HUES6 (cell line): ENCODE results near the gene IGF1R.

ENCODE experiments used
- H3K27ac ChIP-seq: 2 replicates; pipeline ENCODE4 v1.7.0; 2013; ENCODE audit warnings: low read depth, mild to moderate bottlenecking, low read length, inconsistent platforms
- H3K27me3 ChIP-seq: 2 replicates; pipeline ENCODE4 v1.6.1; 2013; ENCODE audit warnings: low read length; ENCODE audit not compliant: control insufficient read depth, insufficient read depth
- H3K36me3 ChIP-seq: 2 replicates; pipeline ENCODE4 v1.6.1; 2013; ENCODE audit warnings: low read length; ENCODE audit not compliant: control insufficient read depth, insufficient read depth
- H3K4me1 ChIP-seq: 2 replicates; pipeline ENCODE4 v1.6.1; 2013; ENCODE audit warnings: low read length; ENCODE audit not compliant: control insufficient read depth, insufficient read depth
- H3K4me3 ChIP-seq: 2 replicates; pipeline ENCODE4 v1.5.1; 2013; ENCODE audit warnings: low read depth, low read length
- H3K9ac ChIP-seq: one replicate; pipeline ENCODE4 v1.6.1; 2013; ENCODE audit warnings: mild to moderate bottlenecking, low read length
- H3K9me3 ChIP-seq: 2 replicates; pipeline ENCODE4 v1.6.1; 2013; ENCODE audit warnings: low read depth, low read length; ENCODE audit not compliant: control insufficient read depth, insufficient read depth

Gene IGF1R

GRCh38 chr15:98676586-98677270 lies 28.4 kb downstream of the IGF1R start:
- H3K36me3 ChIP-seq, result no peaks in the 10 kb centered on the region
- no peaks in the 10 kb centered on the region for H3K9me3 ChIP-seq
- no peaks in the 10 kb centered on the region for H3K27me3 ChIP-seq
- no peak overlapping the region for H3K27ac ChIP-seq
- H3K9ac ChIP-seq, result no peak overlapping the region
- H3K4me1 ChIP-seq, result peaks cover 45% of the 10 kb centered on the region
- H3K4me3 ChIP-seq, result no peak overlapping the region

DNA sequence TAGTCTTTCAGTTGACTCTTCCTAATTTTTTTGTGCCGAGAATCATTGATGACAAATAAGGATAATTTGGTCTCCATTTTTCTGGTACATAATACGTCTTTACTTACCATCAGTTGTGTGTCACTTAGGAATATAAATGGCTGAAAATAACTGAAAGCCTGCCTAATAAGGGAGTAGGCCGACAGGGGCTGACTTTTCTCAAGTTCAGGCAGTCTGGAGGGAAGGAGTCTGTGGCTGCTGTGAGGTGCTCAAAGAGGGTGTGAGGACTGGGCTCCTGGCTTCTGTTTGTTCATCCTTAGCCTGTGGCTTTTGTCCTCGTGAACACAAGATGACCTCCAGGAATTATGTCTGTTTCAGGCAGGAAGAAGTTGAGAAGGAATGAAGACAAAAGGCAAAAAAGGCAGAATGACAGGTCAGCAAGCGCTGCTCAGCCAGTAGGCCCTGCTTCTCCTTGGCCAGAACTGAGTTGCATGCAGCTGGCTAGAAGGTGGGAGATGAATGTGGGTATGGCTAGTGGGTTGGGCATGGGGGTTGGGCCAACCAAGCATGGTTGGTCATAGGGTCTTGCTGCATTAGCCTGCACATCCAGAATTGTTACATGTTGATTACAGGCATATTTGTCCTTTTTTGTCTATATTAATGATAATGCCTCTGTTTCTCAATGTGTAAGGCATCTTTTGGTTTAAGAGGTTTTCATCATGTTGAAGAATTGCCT lies 29.2 kb downstream of the IGF1R start:
- Histone ChIP-seq H3K9ac (no peak overlapping the region), H3K9me3 (no peaks in the 10 kb centered on the region), H3K4me3 (no peak overlapping the region), H3K4me1 (peaks cover 47% of the 10 kb centered on the region), H3K27ac (no peak overlapping the region), H3K36me3 (no peaks in the 10 kb centered on the region), H3K27me3 (no peaks in the 10 kb centered on the region)

GRCh38 chr15:98678484-98678883 lies 30.1 kb downstream of the IGF1R start:
- no peaks in the 10 kb centered on the region for H3K27me3 ChIP-seq
- H3K4me3 ChIP-seq, result no peak overlapping the region
- H3K4me1 ChIP-seq, result peaks cover 48% of the 10 kb centered on the region
- no peaks in the 10 kb centered on the region for H3K9me3 ChIP-seq
- no peak overlapping the region for H3K9ac ChIP-seq
- no peak overlapping the region for H3K27ac ChIP-seq
- H3K36me3 ChIP-seq, result no peaks in the 10 kb centered on the region

DNA sequence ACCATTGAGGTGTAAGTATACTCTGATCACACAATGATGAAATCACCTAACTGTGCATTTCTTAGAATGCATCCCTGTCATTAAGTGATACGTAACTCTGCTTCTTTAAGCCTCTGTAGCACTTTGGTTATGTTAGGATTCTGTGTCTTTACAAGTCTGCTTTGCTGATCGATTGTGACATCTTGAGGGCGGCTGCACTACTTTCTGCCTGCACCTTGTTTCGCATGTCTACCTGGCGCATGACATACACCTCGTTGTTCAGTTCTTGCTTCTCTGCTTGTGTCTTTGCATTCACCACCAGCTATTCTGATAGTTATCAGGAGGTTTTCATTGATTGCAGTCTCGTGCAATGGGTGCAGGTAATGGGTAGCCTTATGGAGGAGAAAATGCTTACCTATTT lies 32.7 kb downstream of the IGF1R start:
- Histone ChIP-seq H3K9me3 (no peaks in the 10 kb centered on the region), H3K36me3 (no peaks in the 10 kb centered on the region), H3K4me3 (no peak overlapping the region), H3K9ac (no peak overlapping the region), H3K27me3 (no peaks in the 10 kb centered on the region), H3K27ac (no peak overlapping the region), H3K4me1 (peaks cover 57% of the 10 kb centered on the region)

GRCh38 chr15:98682992-98683701 lies 34.8 kb downstream of the IGF1R start:
- H3K9ac ChIP-seq, result no peak overlapping the region
- no peak overlapping the region for H3K4me3 ChIP-seq
- H3K36me3 ChIP-seq, result no peaks in the 10 kb centered on the region
- H3K4me1 ChIP-seq, result peaks cover 67% of the 10 kb centered on the region
- no peaks in the 10 kb centered on the region for H3K27me3 ChIP-seq
- no peak overlapping the region for H3K27ac ChIP-seq
- no peaks in the 10 kb centered on the region for H3K9me3 ChIP-seq

GRCh38 chr15:98683831-98684230 lies 35.5 kb downstream of the IGF1R start:
- no peak overlapping the region for H3K27ac ChIP-seq
- H3K9ac ChIP-seq, result no peak overlapping the region
- no peaks in the 10 kb centered on the region for H3K36me3 ChIP-seq
- H3K27me3 ChIP-seq, result no peaks in the 10 kb centered on the region
- no peak overlapping the region for H3K4me3 ChIP-seq
- peaks cover 72% of the 10 kb centered on the region for H3K4me1 ChIP-seq
- H3K9me3 ChIP-seq, result no peaks in the 10 kb centered on the region

- Histone ChIP-seq H3K4me1 (peaks cover 71% of the 10 kb centered on the region), H3K4me3 (no peak overlapping the region), H3K36me3 (no peaks in the 10 kb centered on the region), H3K27ac (no peak overlapping the region), H3K9me3 (no peaks in the 10 kb centered on the region), H3K27me3 (no peaks in the 10 kb centered on the region), H3K9ac (no peak overlapping the region)
These were observed 36.1 kb downstream of the IGF1R start for GRCh38 chr15:98684436-98684835.

DNA sequence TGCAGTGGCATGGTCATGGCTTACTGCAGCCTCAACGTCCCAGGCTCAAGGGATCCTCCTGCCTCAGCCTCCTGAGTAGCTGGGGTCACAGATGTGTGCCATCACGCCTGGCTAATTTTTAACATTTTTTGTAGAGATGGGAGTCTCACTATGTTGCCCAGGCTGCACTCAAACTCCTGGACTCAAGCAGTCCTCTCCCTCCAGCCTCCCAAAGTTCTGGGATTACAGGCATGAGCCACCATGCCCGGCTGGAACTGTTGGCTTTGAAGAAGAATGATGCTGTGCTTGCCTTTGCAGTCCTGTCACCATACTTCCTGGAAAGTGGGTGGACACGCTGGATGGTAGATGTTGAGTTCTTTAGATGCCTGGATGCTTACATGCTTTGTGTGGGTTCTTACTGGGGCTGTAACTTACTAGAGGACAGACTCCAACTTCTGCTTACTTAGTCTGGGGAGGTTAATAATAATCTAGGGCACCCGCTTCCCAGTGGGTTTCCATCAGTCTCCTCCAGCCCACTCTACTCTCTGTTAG lies 36.7 kb downstream of the IGF1R start:
- no peaks in the 10 kb centered on the region for H3K9me3 ChIP-seq
- no peaks in the 10 kb centered on the region for H3K27me3 ChIP-seq
- no peak overlapping the region for H3K27ac ChIP-seq
- no peaks in the 10 kb centered on the region for H3K36me3 ChIP-seq
- H3K9ac ChIP-seq, result no peak overlapping the region
- peaks cover 76% of the 10 kb centered on the region for H3K4me1 ChIP-seq
- H3K4me3 ChIP-seq, result no peak overlapping the region

DNA sequence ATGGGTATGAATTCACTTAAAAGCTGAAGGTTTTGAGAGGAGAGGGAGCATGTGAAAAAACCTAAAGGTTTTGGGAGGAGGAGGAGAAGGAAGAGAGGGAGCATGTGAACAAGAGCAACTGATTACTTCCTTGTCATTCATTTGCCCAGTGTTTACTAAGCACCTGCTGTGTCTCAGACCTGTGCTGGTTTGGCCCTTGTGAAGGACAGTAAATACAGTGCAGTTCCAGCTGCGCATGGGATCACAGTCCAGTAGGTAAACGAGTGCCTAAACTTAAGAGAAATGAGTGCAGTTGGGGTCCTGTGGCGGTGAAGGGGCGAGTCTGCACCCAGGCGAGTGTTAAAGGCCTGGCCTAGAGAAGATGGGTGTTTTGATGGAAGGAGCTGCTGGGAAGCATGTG lies 38.6 kb downstream of the IGF1R start:
- Histone ChIP-seq H3K36me3 (no peaks in the 10 kb centered on the region), H3K4me3 (no peak overlapping the region), H3K9ac (no peak overlapping the region), H3K27me3 (no peaks in the 10 kb centered on the region), H3K9me3 (no peaks in the 10 kb centered on the region), H3K27ac (no peak overlapping the region), H3K4me1 (peaks cover 69% of the 10 kb centered on the region)

DNA sequence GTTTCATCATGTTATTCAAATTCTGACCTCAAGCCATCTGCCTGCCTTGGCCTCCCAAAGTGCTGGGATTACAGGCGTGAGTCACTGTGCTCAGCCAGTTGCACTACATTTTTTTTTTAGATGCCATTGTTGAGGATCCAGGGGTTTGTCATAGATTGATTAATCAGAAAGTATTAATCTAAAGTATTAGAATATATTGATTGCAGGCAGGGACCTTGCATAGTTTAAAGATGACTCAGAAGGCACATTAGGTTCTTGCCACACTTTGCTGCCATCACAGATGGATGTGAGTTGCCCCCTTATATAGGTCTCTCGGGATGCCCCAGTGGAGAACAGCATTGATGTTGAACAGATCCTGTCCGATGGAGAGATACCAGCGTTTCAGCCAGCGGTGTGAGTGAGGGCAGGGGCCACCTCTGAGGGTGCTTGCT lies 41.1 kb downstream of the IGF1R start:
- no peaks in the 10 kb centered on the region for H3K9me3 ChIP-seq
- H3K9ac ChIP-seq, result no peak overlapping the region
- peaks cover 68% of the 10 kb centered on the region for H3K4me1 ChIP-seq
- H3K4me3 ChIP-seq, result no peak overlapping the region
- H3K27ac ChIP-seq, result no peak overlapping the region
- H3K36me3 ChIP-seq, result no peaks in the 10 kb centered on the region
- H3K27me3 ChIP-seq, result no peaks in the 10 kb centered on the region
